ENCODE data around the gene CD300H.

The CD300H gene

GRCh38 chr17:74549343-74549742 is 18.0 kb downstream of the CD300H start:
- no peak for DNase-seq (ENCODE audit: low spot score)

- DNase-seq (ENCODE audit: low spot score) = no peak
Measured at GRCh38 chr17:74547736-74548135, 19.6 kb downstream of the CD300H start.

- DNase-seq (ENCODE audit: low spot score) = no peak
Measured at GRCh38 chr17:74547264-74547663, 20.0 kb downstream of the CD300H start.

- no peak for DNase-seq (ENCODE audit: low spot score)
Measured at GRCh38 chr17:74546586-74546985, 20.7 kb downstream of the CD300H start.

GRCh38 chr17:74545843-74546230 is 21.5 kb downstream of the CD300H start, which contains the start of gene CD300C:
TSS of gene CD300C (minus strand) at chr17:74546115. CDS start at chr17:74545782, 333 bp downstream.
- DNase-seq (ENCODE audit: low spot score) = no peak

- DNase-seq (ENCODE audit: low spot score) = no peak
Measured at GRCh38 chr17:74544991-74545842, 22.1 kb downstream of the CD300H start.

- DNase-seq (ENCODE audit: low spot score) = no peak
Measured at GRCh38 chr17:74543891-74544760, 23.2 kb downstream of the CD300H start.

GRCh38 chr17:74543406-74543805 is 23.9 kb downstream of the CD300H start:
- DNase-seq (ENCODE audit: low spot score) = no peak

GRCh38 chr17:74542727-74543383 is 24.5 kb downstream of the CD300H start:
- no peak for DNase-seq (ENCODE audit: low spot score)

GRCh38 chr17:74542166-74542565 is 25.1 kb downstream of the CD300H start:
- no peak for DNase-seq (ENCODE audit: low spot score)

GRCh38 chr17:74541176-74542111 is 25.9 kb downstream of the CD300H start:
- no peak for DNase-seq (ENCODE audit: low spot score)

- no peak for DNase-seq (ENCODE audit: low spot score)
Measured at GRCh38 chr17:74539281-74539820, 28.0 kb downstream of the CD300H start.

- no peak for DNase-seq (ENCODE audit: low spot score)
Measured at GRCh38 chr17:74536890-74537289, 30.4 kb downstream of the CD300H start.

- no peak for DNase-seq (ENCODE audit: low spot score)
Measured at GRCh38 chr17:74532115-74532514, 35.2 kb downstream of the CD300H start.

- no peak for DNase-seq (ENCODE audit: low spot score)
Measured at GRCh38 chr17:74531231-74531761, 36.0 kb downstream of the CD300H start, which contains the start of gene CD300LB. TSS of gene CD300LB (minus strand) at chr17:74531475. CDS start at chr17:74531350, 125 bp downstream.

- DNase-seq (ENCODE audit: low spot score) = no peak
Measured at GRCh38 chr17:74530831-74531150, 36.5 kb downstream of the CD300H start.

GRCh38 chr17:74529243-74529642 is 38.1 kb downstream of the CD300H start:
- DNase-seq (ENCODE audit: low spot score) = no peak

GRCh38 chr17:74528491-74529199 is 38.7 kb downstream of the CD300H start:
- DNase-seq (ENCODE audit: low spot score) = no peak

GRCh38 chr17:74527756-74528155 is 39.6 kb downstream of the CD300H start:
- no peak for DNase-seq (ENCODE audit: low spot score)

- no peak for DNase-seq (ENCODE audit: low spot score)
Measured at GRCh38 chr17:74527081-74527480, 40.2 kb downstream of the CD300H start.
